ENCODE measurements around the gene ANO9.
"Not testable (repeated sequence)": the region's sequence is repeated elsewhere in the genome, so short reads cannot be mapped to it uniquely, and the experiment has no call there.

ANO9 gene

GRCh38 chr11:452203-452744 lies 10.5 kb upstream of the ANO9 start:
- DNase-seq (ENCODE audit: low read depth) = no peak

- DNase-seq (ENCODE audit: low read depth) = no peak
These were observed 9.9 kb upstream of the ANO9 start for GRCh38 chr11:451738-452137.

GRCh38 chr11:450809-451451 lies 9.1 kb upstream of the ANO9 start:
- DNase-seq (ENCODE audit: low read depth) = no peak

GRCh38 chr11:449889-450808 lies 8.3 kb upstream of the ANO9 start, which contains the start of gene PTDSS2:
TSS of gene PTDSS2 (plus strand) at chr11:450279. CDS start at chr11:450456, 177 bp downstream.
- DNase-seq (ENCODE audit: low read depth) = peak; percentile 90

GRCh38 chr11:447923-448731 lies 6.3 kb upstream of the ANO9 start:
- peak; percentile 79 for DNase-seq (ENCODE audit: low read depth)

- no peak for DNase-seq (ENCODE audit: low read depth)
These were observed 5.1 kb upstream of the ANO9 start for GRCh38 chr11:446891-447290.

GRCh38 chr11:445765-446588 lies 4.2 kb upstream of the ANO9 start:
- no peak for DNase-seq (ENCODE audit: low read depth)

- no peak for DNase-seq (ENCODE audit: low read depth)
These were observed 2.8 kb upstream of the ANO9 start for GRCh38 chr11:444396-445144.

- peak; percentile 20 for DNase-seq (ENCODE audit: low read depth)
These were observed 1.9 kb upstream of the ANO9 start for GRCh38 chr11:443542-444199.

- no peak for DNase-seq (ENCODE audit: low read depth)
These were observed 835 bp upstream of the ANO9 start for GRCh38 chr11:442611-443081.

- DNase-seq (ENCODE audit: low read depth) = no peak
These were observed 781 bp downstream of the ANO9 start for GRCh38 chr11:441043-441417.

GRCh38 chr11:440065-441042 lies 1.5 kb downstream of the ANO9 start:
- no peak for DNase-seq (ENCODE audit: low read depth)

- no peak for DNase-seq (ENCODE audit: low read depth)
These were observed 2.3 kb downstream of the ANO9 start for GRCh38 chr11:439315-440064.

- DNase-seq (ENCODE audit: low read depth) = no peak
These were observed 3.5 kb downstream of the ANO9 start for GRCh38 chr11:438101-438844.

- no peak for DNase-seq (ENCODE audit: low read depth)
These were observed 4.5 kb downstream of the ANO9 start for GRCh38 chr11:437228-437870.

- DNase-seq (ENCODE audit: low read depth) = not testable (repeated sequence)
These were observed 6.6 kb downstream of the ANO9 start for GRCh38 chr11:434999-435740.
